HCT116 (cell line): ENCODE data around the gene VIPR2.

Source experiments
- CTCF ChIP-seq, 3 experiments: fragments of 200-600 bp in 1 of 3; sonication (generic) in 1 of 3; IDR thresholded peaks in 2 of 3; conservative IDR thresholded peaks in 1 of 3; 2 replicates each; pipeline ENCODE4 v1.5.1; 2012 to 2017; ENCODE audit warnings: low read depth in 2 of 3, low read length in 2 of 3, antibody characterized with exemption in 1 of 3, borderline replicate concordance in 1 of 3, control low read depth in 1 of 3, mild to moderate bottlenecking in 1 of 3, mixed read lengths in 1 of 3, mixed run types in 1 of 3, moderate library complexity in 1 of 3; ENCODE audit not compliant: insufficient read depth in 1 of 3
- EZH2phosphoT487 ChIP-seq: fragments of 200-600 bp; IDR thresholded peaks from 2 replicates; pipeline ENCODE4 v1.6.1; 2018; ENCODE audit warnings: antibody characterized with exemption, borderline replicate concordance
- JUND ChIP-seq: IDR thresholded peaks from 2 replicates; pipeline ENCODE4 v1.6.1; 2012
- POLR2A ChIP-seq: IDR thresholded peaks from 2 replicates; pipeline ENCODE4 v1.7.0; 2011; ENCODE audit warnings: borderline replicate concordance; ENCODE audit not compliant: insufficient read depth, insufficient read length; ENCODE audit errors: extremely low read depth
- RAD21 ChIP-seq: IDR thresholded peaks from 2 replicates; pipeline ENCODE4 v1.6.1; 2012; ENCODE audit warnings: low read depth, mild to moderate bottlenecking
- SP1 ChIP-seq: IDR thresholded peaks from 2 replicates; pipeline ENCODE4 v1.6.1; 2012; ENCODE audit warnings: low read depth
- YY1 ChIP-seq: IDR thresholded peaks from 2 replicates; pipeline ENCODE4 v1.6.1; 2011; ENCODE audit warnings: low read length, low read depth, moderate library complexity, mild to moderate bottlenecking; ENCODE audit not compliant: insufficient replicate concordance; ENCODE audit errors: extremely low read depth
- ZFX ChIP-seq: fragments of 450-650 bp; IDR thresholded peaks from 2 replicates; pipeline ENCODE4 v1.6.1; 2017

- TF ChIP-seq POLR2A (no peak), ZFX (no peak), YY1 (no peak), EZH2phosphoT487 (no peak), JUND (no peak), RAD21 (no peak), SP1 (no peak), CTCF (IDR thresholded peaks at IDR 0.05 in 2 of 3, conservative IDR thresholded peaks at IDR 0.05 in 1 of 3; ENCODE audit: borderline replicate concordance in 1 of 3, insufficient read depth in 1 of 3, low read depth in 2 of 3, low read length in 2 of 3) (no peak)
Observed at GRCh38 chr7:159130199-159130775, 14.4 kb downstream of the VIPR2 start.
